ENCODE data around the gene FEZF2. TPM values are rescaled to one million over a fixed set of nuclear protein-coding genes. Genes with fewer than 3 reads are reported as not detected.

The FEZF2 gene
- total RNA-seq, 1 donor from 2014 or later, result not detected

DNA sequence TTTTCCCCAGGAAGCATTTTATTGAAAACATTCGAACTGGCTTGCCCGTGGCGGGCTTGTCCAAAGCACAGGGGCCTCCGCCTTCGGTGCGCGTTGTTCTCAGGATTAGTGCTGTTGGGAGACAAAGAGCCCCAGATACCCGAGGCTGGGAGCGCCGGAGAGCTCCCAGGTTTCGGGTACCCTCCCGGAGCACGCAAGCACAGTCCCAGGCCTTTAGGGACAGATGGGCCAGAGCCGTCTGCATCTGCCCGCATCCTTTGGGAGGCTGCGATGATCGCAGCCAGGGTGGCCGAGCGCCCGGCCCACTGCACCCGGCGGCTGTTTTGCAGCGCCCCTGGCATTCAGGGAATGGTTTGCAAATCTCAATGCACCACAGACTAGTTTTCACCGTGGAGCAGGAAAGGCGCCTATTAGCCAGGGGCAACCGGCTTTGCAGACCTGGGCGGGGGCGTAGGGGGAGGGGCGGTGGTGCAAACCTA is 5.0 kb upstream of the FEZF2 start:
- DNase-seq (ENCODE audit: extremely low spot score in 2 of 2), result no peak
- Histone ChIP-seq H3K27me3 (no peaks in the 10 kb centered on the region), H3K4me3 (no peak overlapping the region), H3K4me1 (peaks cover 18% of the 10 kb centered on the region), H3K9me3 (no peaks in the 10 kb centered on the region), H3K27ac (no peak overlapping the region), H3K36me3 (no peaks in the 10 kb centered on the region)
- TF ChIP-seq POLR2A (IDR thresholded peaks at IDR 0.05) (no peak), POLR2AphosphoS5 (IDR thresholded peaks at IDR 0.05; ENCODE audit: insufficient read depth in 1 of 2, low read depth in 1 of 2) (no peak)
- TF ChIP-seq, protein P1, sequence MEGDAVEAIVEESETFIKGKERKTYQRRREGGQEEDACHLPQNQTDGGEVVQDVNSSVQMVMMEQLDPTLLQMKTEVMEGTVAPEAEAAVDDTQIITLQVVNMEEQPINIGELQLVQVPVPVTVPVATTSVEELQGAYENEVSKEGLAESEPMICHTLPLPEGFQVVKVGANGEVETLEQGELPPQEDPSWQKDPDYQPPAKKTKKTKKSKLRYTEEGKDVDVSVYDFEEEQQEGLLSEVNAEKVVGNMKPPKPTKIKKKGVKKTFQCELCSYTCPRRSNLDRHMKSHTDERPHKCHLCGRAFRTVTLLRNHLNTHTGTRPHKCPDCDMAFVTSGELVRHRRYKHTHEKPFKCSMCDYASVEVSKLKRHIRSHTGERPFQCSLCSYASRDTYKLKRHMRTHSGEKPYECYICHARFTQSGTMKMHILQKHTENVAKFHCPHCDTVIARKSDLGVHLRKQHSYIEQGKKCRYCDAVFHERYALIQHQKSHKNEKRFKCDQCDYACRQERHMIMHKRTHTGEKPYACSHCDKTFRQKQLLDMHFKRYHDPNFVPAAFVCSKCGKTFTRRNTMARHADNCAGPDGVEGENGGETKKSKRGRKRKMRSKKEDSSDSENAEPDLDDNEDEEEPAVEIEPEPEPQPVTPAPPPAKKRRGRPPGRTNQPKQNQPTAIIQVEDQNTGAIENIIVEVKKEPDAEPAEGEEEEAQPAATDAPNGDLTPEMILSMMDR (IDR thresholded peaks at IDR 0.05), result no peak
- intact Hi-C loops (cut with DNase I), result no loop called here

DNA sequence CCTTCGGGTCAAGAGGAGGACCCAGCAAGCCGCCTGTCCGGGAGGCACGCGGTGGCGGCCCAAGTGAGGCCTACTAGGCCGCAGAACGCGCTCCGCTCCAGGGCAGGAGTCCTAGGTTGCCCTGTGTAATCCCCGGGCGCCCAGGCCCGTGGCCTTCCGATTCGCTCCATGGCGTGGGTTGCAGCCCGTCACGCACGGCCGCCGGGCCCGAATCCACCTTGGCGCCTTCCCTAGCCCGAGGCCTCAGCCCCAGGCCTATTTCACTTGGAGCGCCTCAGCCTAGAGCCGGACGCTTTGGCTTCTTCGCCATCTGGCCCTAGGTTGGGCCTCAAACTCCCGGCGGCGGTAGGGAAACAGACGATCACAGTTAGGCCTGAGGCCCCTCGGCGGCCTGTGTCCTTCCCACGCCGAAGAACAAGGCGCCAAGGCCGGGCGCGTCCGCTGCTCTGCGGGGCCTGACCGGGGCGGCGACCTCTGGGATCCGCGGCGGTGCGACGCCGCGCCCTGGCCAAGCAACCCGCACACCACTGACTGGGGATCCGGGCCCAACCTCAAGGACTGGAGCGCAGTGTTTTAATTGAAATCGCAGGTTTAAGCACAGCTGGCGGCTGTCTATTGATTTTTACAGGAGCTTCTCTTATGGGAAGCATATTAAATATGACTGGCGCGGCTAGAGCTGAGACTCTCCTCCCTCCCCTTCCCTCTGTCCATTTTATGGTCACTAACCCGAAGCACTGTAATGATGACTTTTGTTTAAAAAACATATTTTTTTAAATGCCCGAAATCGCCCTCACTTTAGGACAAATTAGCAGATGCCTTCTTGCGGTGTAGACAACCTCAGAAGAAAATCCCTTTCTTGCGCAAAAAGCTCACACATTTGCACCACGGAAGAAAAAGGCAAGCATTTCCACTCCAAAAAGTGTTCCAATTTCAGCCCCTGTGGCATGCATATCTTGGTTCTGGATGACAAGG is 3.8 kb upstream of the FEZF2 start:
- no peaks in the 10 kb centered on the region for H3K9me3 ChIP-seq
- intact Hi-C loops (cut with DNase I), result no loop called here
- no peak for DNase-seq (ENCODE audit: extremely low spot score in 2 of 2)
- H3K4me1 ChIP-seq, result peaks cover 26% of the 10 kb centered on the region
- TF ChIP-seq, protein P1 (IDR thresholded peaks at IDR 0.05), result no peak
- TF ChIP-seq POLR2AphosphoS5 (IDR thresholded peaks at IDR 0.05; ENCODE audit: insufficient read depth in 1 of 2, low read depth in 1 of 2) (no peak), POLR2A (IDR thresholded peaks at IDR 0.05) (no peak)
- H3K4me3 ChIP-seq, result no peak overlapping the region
- no peak overlapping the region for H3K27ac ChIP-seq
- H3K27me3 ChIP-seq, result no peaks in the 10 kb centered on the region
- H3K36me3 ChIP-seq, result no peaks in the 10 kb centered on the region

DNA sequence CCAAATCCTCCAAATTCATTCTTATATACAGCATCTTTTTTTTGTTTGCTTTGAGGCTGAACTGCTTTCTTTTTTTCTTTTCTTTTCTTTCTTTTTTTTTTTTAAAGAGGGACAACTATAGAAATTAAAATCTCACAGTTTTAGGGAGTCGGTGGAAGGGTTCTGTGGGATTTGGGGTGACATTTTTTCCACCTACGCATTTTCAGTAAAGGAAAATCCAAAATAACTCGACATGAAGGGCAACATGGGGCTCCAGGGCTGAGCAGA is 3.0 kb upstream of the FEZF2 start:
- no peak overlapping the region for H3K27ac ChIP-seq
- H3K4me3 ChIP-seq, result no peak overlapping the region
- H3K27me3 ChIP-seq, result peaks cover 6% of the 10 kb centered on the region
- intact Hi-C loops (cut with DNase I), result no loop called here
- H3K9me3 ChIP-seq, result no peaks in the 10 kb centered on the region
- no peak for TF ChIP-seq POLR2AphosphoS5 (IDR thresholded peaks at IDR 0.05; ENCODE audit: insufficient read depth in 1 of 2, low read depth in 1 of 2)
- TF ChIP-seq, protein P1 (IDR thresholded peaks at IDR 0.05), result no peak
- no peak for TF ChIP-seq POLR2A (IDR thresholded peaks at IDR 0.05)
- peaks cover 26% of the 10 kb centered on the region for H3K4me1 ChIP-seq
- H3K36me3 ChIP-seq, result no peaks in the 10 kb centered on the region
- DNase-seq (ENCODE audit: extremely low spot score in 2 of 2), result no peak

DNA sequence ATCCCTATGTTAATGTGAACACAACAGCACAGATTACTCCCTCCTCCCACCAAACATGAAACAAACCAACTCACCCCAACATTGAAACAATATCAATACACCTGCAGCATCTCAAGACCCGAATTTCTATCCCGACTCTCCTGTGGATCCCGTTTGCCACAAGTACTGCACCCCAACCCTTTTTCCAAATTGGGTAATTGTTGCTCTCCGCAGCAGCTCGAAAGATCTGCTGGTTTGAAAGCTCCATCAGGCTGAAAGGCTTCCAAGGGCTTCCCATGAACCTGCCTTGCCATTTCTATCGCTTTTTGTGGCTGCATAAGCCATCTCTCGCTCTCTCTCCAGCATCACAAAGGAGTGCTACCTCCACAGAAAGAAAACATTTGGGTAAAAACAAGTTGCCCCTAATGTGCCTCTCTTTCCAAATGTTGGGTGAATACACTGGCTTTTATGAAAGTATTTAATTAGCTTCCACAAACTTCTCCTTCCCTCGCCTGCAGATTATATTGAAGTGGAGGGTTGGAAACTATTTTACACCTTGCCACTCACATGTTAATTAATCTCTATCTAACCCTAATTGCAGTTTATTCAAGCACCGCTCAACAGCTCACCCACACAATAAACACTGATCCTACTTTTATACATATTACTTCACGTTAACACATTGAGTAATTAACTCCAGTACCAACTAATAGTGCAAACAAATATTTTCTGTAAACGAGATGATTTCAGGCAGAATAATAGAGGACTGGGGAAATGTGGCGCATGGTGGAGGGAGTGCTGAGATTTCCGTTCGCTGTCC is 2.5 kb upstream of the FEZF2 start:
- Histone ChIP-seq H3K36me3 (no peaks in the 10 kb centered on the region), H3K27me3 (peaks cover 12% of the 10 kb centered on the region), H3K27ac (no peak overlapping the region), H3K4me3 (no peak overlapping the region), H3K4me1 (peaks cover 26% of the 10 kb centered on the region), H3K9me3 (no peaks in the 10 kb centered on the region)
- no peak for DNase-seq (ENCODE audit: extremely low spot score in 2 of 2)
- intact Hi-C loops (cut with DNase I), result no loop called here
- TF ChIP-seq POLR2AphosphoS5 (IDR thresholded peaks at IDR 0.05; ENCODE audit: insufficient read depth in 1 of 2, low read depth in 1 of 2), result no peak
- no peak for TF ChIP-seq POLR2A (IDR thresholded peaks at IDR 0.05)
- TF ChIP-seq, protein P1 (IDR thresholded peaks at IDR 0.05), result no peak
